ENCODE measurements around the gene WASF2.

WASF2 gene

DNA sequence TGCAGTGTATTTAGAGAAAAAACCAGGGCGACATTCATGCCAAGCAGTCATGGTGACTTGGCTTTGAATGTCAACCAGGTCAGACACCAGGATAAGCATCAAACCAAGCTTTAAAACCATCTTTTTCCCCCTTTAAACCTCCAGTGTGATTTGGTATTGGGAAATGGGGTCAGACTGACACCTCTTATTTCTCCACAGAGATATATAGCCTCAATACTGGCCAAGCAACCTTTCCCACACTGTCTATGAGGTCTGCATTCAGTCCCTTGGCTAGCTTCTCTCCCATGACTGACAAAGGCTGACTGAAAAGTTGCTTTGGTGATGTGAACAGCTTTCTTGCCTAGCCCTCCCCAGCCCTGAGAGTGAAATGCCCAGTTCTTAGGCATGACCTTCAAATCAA is 75.9 kb downstream of the WASF2 start:
- no peaks in the 10 kb centered on the region for H4K20me1 ChIP-seq (ENCODE audit: insufficient read depth, low read length)
- H3K79me2 ChIP-seq (ENCODE audit: insufficient read depth, low read length), result no peaks in the 10 kb centered on the region
- no peak overlapping the region for H2AFZ ChIP-seq (ENCODE audit: low read depth, low read length)
- H3K9ac ChIP-seq (ENCODE audit: low read depth, low read length), result no peak overlapping the region
- H3K36me3 ChIP-seq (ENCODE audit: insufficient read depth, low read length), result peaks cover 95% of the 10 kb centered on the region
- no peaks in the 10 kb centered on the region for H3K27me3 ChIP-seq (ENCODE audit: insufficient read depth, low read length, poor library complexity)
- DNase-seq (no peak), ATAC-seq (ENCODE audit: insufficient read depth, low read depth) (no peak)
- H3K4me3 ChIP-seq (ENCODE audit: low read depth in 1 of 2, low read length in 2 of 2), result no peak overlapping the region
- H3K9me3 ChIP-seq (ENCODE audit: insufficient read depth, low read length, severe bottlenecking), result no peaks in the 10 kb centered on the region
- H3K4me1 ChIP-seq (ENCODE audit: insufficient read depth, low read length), result no peaks in the 10 kb centered on the region
- no peak overlapping the region for H3K27ac ChIP-seq (ENCODE audit: low read length)
- no peak overlapping the region for H3K4me2 ChIP-seq (ENCODE audit: insufficient read depth, low read length)
- TF ChIP-seq, protein P1, sequence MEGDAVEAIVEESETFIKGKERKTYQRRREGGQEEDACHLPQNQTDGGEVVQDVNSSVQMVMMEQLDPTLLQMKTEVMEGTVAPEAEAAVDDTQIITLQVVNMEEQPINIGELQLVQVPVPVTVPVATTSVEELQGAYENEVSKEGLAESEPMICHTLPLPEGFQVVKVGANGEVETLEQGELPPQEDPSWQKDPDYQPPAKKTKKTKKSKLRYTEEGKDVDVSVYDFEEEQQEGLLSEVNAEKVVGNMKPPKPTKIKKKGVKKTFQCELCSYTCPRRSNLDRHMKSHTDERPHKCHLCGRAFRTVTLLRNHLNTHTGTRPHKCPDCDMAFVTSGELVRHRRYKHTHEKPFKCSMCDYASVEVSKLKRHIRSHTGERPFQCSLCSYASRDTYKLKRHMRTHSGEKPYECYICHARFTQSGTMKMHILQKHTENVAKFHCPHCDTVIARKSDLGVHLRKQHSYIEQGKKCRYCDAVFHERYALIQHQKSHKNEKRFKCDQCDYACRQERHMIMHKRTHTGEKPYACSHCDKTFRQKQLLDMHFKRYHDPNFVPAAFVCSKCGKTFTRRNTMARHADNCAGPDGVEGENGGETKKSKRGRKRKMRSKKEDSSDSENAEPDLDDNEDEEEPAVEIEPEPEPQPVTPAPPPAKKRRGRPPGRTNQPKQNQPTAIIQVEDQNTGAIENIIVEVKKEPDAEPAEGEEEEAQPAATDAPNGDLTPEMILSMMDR (IDR thresholded peaks at IDR 0.05; ENCODE audit: borderline replicate concordance, extremely low read depth, low read length, poor library complexity, severe bottlenecking), result no peak
- no peak for TF ChIP-seq EZH2 (IDR thresholded peaks at IDR 0.05; ENCODE audit: borderline replicate concordance, low read depth, low read length, severe bottlenecking)

DNA sequence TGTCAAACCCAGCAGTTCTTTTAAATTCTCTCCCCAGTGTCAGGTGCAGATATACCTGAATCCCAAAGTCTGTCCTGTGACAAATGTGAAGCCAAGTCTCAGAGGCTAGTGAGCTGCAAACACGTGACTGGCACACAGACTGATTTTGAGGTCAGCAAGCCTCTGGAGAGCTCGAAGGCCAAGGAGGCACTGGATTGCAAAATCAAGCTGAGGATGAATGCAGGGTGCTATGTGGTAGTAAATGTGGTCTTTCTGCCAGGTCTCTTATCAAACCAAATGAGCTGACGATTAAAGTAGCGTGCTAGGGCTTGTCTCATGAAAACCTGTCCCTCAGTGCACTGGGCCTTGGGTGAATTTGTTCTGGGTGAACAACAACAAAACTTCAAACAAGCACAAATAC is 77.0 kb downstream of the WASF2 start:
- Histone ChIP-seq H3K79me2 (ENCODE audit: insufficient read depth, low read length) (no peaks in the 10 kb centered on the region), H3K36me3 (ENCODE audit: insufficient read depth, low read length) (peaks cover 93% of the 10 kb centered on the region)
- no peak for TF ChIP-seq EZH2 (IDR thresholded peaks at IDR 0.05; ENCODE audit: borderline replicate concordance, low read depth, low read length, severe bottlenecking)
- TF ChIP-seq, protein P1 (IDR thresholded peaks at IDR 0.05; ENCODE audit: borderline replicate concordance, extremely low read depth, low read length, poor library complexity, severe bottlenecking), result no peak

DNA sequence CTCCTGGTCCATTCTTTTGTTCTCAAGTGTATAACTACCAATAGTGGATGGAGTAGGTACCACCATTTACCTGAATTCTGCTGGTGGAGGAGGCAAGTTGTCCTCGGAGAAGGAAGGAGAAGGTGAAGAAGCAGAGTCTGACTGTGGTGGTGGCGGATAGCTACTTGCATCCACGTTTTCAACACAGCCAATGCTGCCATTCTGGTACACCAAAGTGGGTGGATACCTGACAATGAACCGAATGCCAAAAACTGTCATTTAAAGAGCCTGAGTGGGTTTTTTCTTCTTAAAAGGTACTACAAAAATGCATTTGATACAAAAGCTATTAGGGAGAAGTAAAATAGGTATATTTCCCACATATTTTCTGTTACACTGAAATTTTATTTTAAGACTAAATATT is 77.5 kb downstream of the WASF2 start:
- Histone ChIP-seq H3K36me3 (ENCODE audit: insufficient read depth, low read length) (peaks cover 93% of the 10 kb centered on the region), H3K79me2 (ENCODE audit: insufficient read depth, low read length) (no peaks in the 10 kb centered on the region), H2AFZ (ENCODE audit: low read depth, low read length) (no peak overlapping the region), H3K4me2 (ENCODE audit: insufficient read depth, low read length) (no peak overlapping the region), H3K27me3 (ENCODE audit: insufficient read depth, low read length, poor library complexity) (no peaks in the 10 kb centered on the region), H3K4me1 (ENCODE audit: insufficient read depth, low read length) (no peaks in the 10 kb centered on the region), H3K27ac (ENCODE audit: low read length) (no peak overlapping the region), H3K4me3 (ENCODE audit: low read depth in 1 of 2, low read length in 2 of 2) (no peak overlapping the region), H4K20me1 (ENCODE audit: insufficient read depth, low read length) (no peaks in the 10 kb centered on the region), H3K9me3 (ENCODE audit: insufficient read depth, low read length, severe bottlenecking) (no peaks in the 10 kb centered on the region), H3K9ac (ENCODE audit: low read depth, low read length) (no peak overlapping the region)
- ATAC-seq (ENCODE audit: insufficient read depth, low read depth), result no peak
- no peak for DNase-seq
- TF ChIP-seq, protein P1 (IDR thresholded peaks at IDR 0.05; ENCODE audit: borderline replicate concordance, extremely low read depth, low read length, poor library complexity, severe bottlenecking), result no peak
- TF ChIP-seq EZH2 (IDR thresholded peaks at IDR 0.05; ENCODE audit: borderline replicate concordance, low read depth, low read length, severe bottlenecking), result no peak

More for the DNA sequence above, 77.0 kb downstream of the WASF2 start:
- Histone ChIP-seq H2AFZ (ENCODE audit: low read depth, low read length) (no peak overlapping the region), H3K4me1 (ENCODE audit: insufficient read depth, low read length) (no peaks in the 10 kb centered on the region), H3K9ac (ENCODE audit: low read depth, low read length) (no peak overlapping the region), H3K27ac (ENCODE audit: low read length) (no peak overlapping the region), H3K4me2 (ENCODE audit: insufficient read depth, low read length) (no peak overlapping the region), H3K4me3 (ENCODE audit: low read depth in 1 of 2, low read length in 2 of 2) (no peak overlapping the region), H3K9me3 (ENCODE audit: insufficient read depth, low read length, severe bottlenecking) (no peaks in the 10 kb centered on the region), H4K20me1 (ENCODE audit: insufficient read depth, low read length) (no peaks in the 10 kb centered on the region), H3K27me3 (ENCODE audit: insufficient read depth, low read length, poor library complexity) (no peaks in the 10 kb centered on the region)
- DNase-seq, result no peak
- no peak for ATAC-seq (ENCODE audit: insufficient read depth, low read depth)

DNA sequence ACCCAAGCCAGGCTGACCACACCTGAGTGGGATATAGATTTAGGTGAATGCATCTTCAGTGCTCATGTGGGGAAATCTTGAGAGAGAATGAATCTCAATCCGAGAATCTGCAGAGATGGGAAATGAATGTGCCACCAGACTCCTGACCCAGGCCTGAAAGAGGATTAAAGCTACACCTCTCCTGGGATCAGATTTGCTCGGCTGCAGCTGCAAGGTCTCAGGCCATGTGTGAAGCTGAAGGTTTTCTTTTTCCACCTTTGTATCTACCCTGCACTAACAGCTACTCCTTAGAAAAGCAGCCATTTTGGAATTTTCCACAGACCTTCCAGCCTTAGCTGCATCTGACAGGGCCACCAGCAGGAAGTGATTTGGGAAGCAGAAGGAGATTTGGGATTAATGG is 79.3 kb downstream of the WASF2 start:
- no peak for DNase-seq
- no peaks in the 10 kb centered on the region for H3K9me3 ChIP-seq (ENCODE audit: insufficient read depth, low read length, severe bottlenecking)
- H3K79me2 ChIP-seq (ENCODE audit: insufficient read depth, low read length), result no peaks in the 10 kb centered on the region
- H2AFZ ChIP-seq (ENCODE audit: low read depth, low read length), result no peak overlapping the region
- TF ChIP-seq EZH2 (IDR thresholded peaks at IDR 0.05; ENCODE audit: borderline replicate concordance, low read depth, low read length, severe bottlenecking), result no peak
- TF ChIP-seq, protein P1 (IDR thresholded peaks at IDR 0.05; ENCODE audit: borderline replicate concordance, extremely low read depth, low read length, poor library complexity, severe bottlenecking), result no peak
- no peak for ATAC-seq (ENCODE audit: insufficient read depth, low read depth)
- peaks cover 89% of the 10 kb centered on the region for H3K36me3 ChIP-seq (ENCODE audit: insufficient read depth, low read length)
- no peak overlapping the region for H3K9ac ChIP-seq (ENCODE audit: low read depth, low read length)
- no peaks in the 10 kb centered on the region for H4K20me1 ChIP-seq (ENCODE audit: insufficient read depth, low read length)
- H3K27ac ChIP-seq (ENCODE audit: low read length), result no peak overlapping the region
- H3K4me1 ChIP-seq (ENCODE audit: insufficient read depth, low read length), result no peaks in the 10 kb centered on the region
- H3K4me2 ChIP-seq (ENCODE audit: insufficient read depth, low read length), result no peak overlapping the region
- H3K4me3 ChIP-seq (ENCODE audit: low read depth in 1 of 2, low read length in 2 of 2), result no peak overlapping the region
- H3K27me3 ChIP-seq (ENCODE audit: insufficient read depth, low read length, poor library complexity), result no peaks in the 10 kb centered on the region

Measured in DND-41 (cell line).